AG09319 (cell line): ENCODE results near the gene CDKAL1.

Experiments used
- DNase-seq: peaks from one replicate; pipeline ENCODE4 v3.0.0-alpha.2; 2010; ENCODE audit warnings: low read depth; ENCODE audit errors: extremely low read depth
- CTCF ChIP-seq: IDR thresholded peaks from 2 replicates; pipeline ENCODE4 v1.5.1; 2011; ENCODE audit warnings: low read depth, mild to moderate bottlenecking, inconsistent platforms, low read length, moderate library complexity

The CDKAL1 gene

DNA sequence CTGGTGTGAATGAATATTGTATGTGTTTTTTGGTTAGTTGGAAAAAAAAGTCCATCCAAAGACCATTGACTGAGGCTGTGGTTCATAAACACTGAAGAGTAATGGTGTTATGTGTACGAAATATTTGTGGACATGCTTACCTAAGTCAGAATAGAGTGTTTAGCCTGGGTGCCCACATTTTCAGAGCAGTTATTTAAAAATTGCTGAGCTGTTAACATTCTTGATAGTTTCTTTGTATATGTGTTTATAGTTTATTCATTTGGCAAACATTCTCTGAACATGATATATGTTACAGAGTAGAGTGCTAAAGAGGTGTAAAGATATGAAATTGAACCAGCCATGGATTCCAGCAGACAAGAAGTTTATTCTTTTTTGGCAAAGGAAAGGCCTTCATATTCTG, 20.6 kb downstream of the CDKAL1 start:
- no peak for TF ChIP-seq CTCF
- DNase-seq = no peak

DNA sequence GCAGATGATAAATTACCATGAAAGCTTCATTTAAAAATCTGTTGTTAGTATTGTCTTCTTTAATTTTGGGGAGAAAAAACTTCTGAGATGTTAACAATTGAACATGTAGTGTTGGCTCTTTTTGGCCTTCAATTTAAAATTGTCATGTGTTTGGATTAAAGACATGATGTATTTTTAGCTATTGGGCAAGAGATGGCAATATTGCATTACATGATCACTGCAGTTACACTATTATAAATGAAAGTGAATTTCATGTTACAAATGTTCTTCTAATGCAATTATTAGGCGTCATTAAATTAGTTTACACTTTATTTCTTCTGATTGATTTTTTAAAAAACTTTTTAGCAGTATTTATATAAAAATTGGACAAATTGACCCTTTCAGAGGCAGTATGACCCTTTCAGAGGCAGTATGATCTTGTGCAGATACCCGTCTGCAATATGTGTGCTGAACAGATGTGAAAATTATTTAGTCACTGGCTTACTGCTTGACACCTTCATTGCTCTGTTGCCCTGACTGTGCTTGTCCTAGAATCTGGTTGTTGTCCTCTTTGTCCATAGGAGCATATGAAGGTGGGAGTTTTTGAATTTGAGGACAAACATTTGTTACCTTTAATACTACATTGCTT, 25.8 kb downstream of the CDKAL1 start:
- no peak for DNase-seq
- TF ChIP-seq CTCF = peak; percentile 13

DNA sequence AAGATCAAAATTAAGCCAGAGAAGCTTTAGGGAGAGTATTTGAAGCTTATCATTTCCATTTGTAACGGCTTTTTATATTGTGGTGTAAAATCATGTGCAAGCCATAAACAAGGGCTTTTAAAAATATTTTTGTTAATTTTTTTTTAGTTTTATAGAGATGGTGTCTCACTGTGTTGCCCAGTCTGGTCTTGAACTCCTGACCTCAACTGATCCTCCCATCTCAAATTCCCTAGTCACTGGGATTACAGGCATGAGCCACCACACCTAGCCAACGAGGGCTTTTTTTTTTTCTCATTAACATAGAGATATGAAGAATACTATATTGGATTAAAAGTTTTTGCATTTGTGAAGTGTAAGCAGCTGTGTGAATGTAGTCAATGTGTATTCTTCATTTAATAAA, 29.1 kb downstream of the CDKAL1 start:
- no peak for TF ChIP-seq CTCF
- no peak for DNase-seq

DNA sequence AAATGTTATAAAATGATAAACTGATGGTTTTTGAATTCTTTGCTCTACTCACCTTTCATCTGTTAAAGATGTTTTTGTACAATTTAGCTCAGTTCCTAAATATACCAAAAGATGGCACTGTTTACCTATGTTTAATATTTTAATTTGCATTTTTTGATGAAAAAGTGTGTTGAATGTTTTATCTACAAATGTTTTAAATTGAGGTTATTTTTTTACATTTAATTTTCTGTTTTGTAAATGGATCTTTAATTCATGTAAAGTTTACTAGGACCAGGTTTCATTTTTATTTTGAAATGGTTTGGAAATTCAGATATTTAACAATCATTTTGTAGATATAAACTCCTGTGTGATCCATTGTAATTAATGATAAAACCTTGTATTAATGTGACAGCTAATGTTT, 30.0 kb downstream of the CDKAL1 start:
- DNase-seq = no peak
- peak; percentile 42 for TF ChIP-seq CTCF

GRCh38 chr6:20564777-20565176, 30.5 kb downstream of the CDKAL1 start:
- no peak for TF ChIP-seq CTCF
- DNase-seq = no peak

DNA sequence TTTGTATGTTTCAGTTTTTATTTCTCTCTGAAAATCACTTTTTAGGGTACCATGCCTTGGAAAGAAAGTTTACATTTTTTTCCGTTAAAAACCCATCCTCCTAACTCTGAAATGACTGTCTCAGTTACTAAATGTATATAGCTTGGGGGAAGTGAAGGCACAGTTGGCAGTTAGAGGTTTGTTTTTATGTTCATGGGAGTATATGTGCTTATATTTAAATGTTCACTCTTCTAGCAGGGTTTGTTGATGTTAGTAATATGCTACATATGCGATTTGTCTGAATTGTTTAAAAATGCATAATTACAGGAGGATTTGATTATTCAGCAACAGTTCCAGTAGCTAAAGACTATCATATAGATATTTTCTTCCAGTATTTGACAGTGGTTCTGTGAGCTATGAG, 31.1 kb downstream of the CDKAL1 start:
- no peak for DNase-seq
- TF ChIP-seq CTCF = no peak

DNA sequence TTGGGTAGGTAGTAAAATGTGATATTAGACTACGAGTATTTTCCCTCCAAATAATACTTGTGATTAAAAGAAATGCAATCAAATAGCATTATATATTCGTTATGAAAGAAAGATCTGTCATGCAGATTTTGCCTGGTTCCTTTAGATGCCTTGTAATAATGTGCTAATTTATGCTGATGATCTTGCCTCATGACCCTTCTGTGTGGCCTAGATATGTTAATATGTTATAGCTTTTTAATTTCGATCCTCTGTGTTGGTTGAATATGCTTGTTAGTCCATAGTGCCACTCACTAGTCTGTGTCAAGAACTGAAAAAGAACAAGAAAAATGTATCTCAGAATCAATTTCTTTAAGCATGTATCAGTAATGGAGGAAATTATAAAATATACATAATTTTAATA, 31.9 kb downstream of the CDKAL1 start:
- no peak for DNase-seq
- no peak for TF ChIP-seq CTCF
